Osteocyte (in vitro differentiated cells): ENCODE data around the gene CLDN11. TPM values are rescaled to one million over a fixed set of nuclear protein-coding genes. Genes with fewer than 3 reads are reported as not detected.

Experiments
- DNase-seq: peaks from one replicate; pipeline ENCODE4 v3.0.0; 2021; ENCODE audit warnings: mixed read lengths; ENCODE audit not compliant: unreplicated experiment; ENCODE audit errors: extremely low spot score
- H3K27ac Mint-ChIP-seq: one replicate; pipeline ENCODE4 v1.8.0; 2021; ENCODE audit warnings: mild to moderate bottlenecking, mixed read lengths; ENCODE audit not compliant: unreplicated experiment
- H3K27me3 Mint-ChIP-seq: one replicate; pipeline ENCODE4 v1.8.0; 2021; ENCODE audit warnings: mixed read lengths; ENCODE audit not compliant: unreplicated experiment
- H3K36me3 Mint-ChIP-seq: one replicate; pipeline ENCODE4 v1.8.0; 2021; ENCODE audit warnings: mixed read lengths; ENCODE audit not compliant: unreplicated experiment
- H3K4me1 Mint-ChIP-seq: one replicate; pipeline ENCODE4 v1.8.0; 2021; ENCODE audit warnings: mixed read lengths; ENCODE audit not compliant: unreplicated experiment
- H3K4me3 Mint-ChIP-seq: one replicate; pipeline ENCODE4 v1.8.0; 2021; ENCODE audit warnings: mild to moderate bottlenecking, moderate library complexity, mixed read lengths; ENCODE audit not compliant: unreplicated experiment
- H3K9me3 Mint-ChIP-seq: one replicate; pipeline ENCODE4 v1.8.0; 2021; ENCODE audit warnings: mixed read lengths; ENCODE audit not compliant: unreplicated experiment
- total RNA-seq: library from RNA; stranded (reverse); gene quantifications from 2 replicates; pipeline ENCODE4 v1.2.1, GENCODE V29; 2021
- TF ChIP-seq, protein P1 (sequence below): fragments of 200-600 bp; sonication (generic); IDR thresholded peaks from 2 replicates; pipeline ENCODE4 v1.5.0; 2021; ENCODE audit warnings: antibody characterized with exemption, mild to moderate bottlenecking, moderate library complexity

Gene CLDN11
- total RNA-seq, 1 donor from 2014 or later = 13.8 TPM

DNA sequence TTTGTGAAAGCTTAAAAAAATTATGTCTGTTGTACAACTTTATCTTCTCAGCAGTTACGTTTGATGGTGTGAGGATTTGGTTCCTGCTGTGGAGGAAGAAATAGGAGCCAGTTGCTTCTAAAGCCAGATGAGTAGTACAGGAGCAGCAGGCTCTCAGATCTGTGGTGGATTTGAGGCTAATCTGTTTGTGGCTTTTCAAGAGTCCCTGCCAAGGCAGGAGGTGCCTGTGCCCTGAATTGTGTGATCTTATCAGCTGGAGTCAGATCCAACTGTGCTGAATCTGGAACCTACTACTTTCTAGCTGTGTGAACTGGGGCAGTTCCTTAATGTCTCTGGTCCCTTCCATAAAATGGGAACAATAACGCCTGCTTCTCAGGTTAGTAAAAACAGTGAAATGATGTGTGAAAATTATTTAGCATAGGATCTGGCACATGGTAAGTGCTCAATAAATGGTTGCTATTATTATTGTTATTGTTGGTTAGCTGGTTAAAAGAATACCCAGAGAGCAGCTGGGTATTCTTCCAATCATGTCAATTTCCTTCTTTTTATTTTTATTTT lies 7.7 kb downstream of the CLDN11 start:
- Mint-ChIP-seq H3K27ac (no peak overlapping the region), H3K36me3 (peaks cover 12% of the 10 kb centered on the region), H3K4me1 (peaks cover 19% of the 10 kb centered on the region), H3K9me3 (no peaks in the 10 kb centered on the region), H3K4me3 (no peak overlapping the region), H3K27me3 (peaks cover 2% of the 10 kb centered on the region)
- TF ChIP-seq, protein P1, sequence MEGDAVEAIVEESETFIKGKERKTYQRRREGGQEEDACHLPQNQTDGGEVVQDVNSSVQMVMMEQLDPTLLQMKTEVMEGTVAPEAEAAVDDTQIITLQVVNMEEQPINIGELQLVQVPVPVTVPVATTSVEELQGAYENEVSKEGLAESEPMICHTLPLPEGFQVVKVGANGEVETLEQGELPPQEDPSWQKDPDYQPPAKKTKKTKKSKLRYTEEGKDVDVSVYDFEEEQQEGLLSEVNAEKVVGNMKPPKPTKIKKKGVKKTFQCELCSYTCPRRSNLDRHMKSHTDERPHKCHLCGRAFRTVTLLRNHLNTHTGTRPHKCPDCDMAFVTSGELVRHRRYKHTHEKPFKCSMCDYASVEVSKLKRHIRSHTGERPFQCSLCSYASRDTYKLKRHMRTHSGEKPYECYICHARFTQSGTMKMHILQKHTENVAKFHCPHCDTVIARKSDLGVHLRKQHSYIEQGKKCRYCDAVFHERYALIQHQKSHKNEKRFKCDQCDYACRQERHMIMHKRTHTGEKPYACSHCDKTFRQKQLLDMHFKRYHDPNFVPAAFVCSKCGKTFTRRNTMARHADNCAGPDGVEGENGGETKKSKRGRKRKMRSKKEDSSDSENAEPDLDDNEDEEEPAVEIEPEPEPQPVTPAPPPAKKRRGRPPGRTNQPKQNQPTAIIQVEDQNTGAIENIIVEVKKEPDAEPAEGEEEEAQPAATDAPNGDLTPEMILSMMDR = no peak
- no peak for DNase-seq

DNA sequence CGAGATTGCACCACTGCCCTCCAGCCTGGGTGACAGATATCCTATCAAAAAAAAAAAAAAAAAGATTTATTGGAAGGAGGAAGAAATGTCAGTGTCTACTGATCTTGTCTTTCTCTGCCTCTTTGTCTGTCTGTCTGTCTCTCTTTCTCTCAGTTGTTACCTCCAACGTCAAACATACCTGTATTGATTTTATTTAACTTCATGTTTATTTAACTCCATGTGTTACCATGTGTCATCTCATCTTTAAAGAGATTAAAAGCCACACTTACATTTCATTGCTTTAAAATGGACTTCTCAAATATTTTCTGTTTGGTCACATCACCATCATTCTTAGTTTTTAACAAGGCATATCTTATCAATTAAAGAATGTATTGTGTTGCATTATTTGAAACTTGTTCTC lies 9.4 kb downstream of the CLDN11 start:
- Mint-ChIP-seq H3K36me3 (peaks cover 12% of the 10 kb centered on the region), H3K4me1 (peaks cover 15% of the 10 kb centered on the region), H3K4me3 (no peak overlapping the region), H3K27ac (no peak overlapping the region), H3K9me3 (no peaks in the 10 kb centered on the region), H3K27me3 (peaks cover 2% of the 10 kb centered on the region)
- TF ChIP-seq, protein P1 = no peak
- no peak for DNase-seq

DNA sequence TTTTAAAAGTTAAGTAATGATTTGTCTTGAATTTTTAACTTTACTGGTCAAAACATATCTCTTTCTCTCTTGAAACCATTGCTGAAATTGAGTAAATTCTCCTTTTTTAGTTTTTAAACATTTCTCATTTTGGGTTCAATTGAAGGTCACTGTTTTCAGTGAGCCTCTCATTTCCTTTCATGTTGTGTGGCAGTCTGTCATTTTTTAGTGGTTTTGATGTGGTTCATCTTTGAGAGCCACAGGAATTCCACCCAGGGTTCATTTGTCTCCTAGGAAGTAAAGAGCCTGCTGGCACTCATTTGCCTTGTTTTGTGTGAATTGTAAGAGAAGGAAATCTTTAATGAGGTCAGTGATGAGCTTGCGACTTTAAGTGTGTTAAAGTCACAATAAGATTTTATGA lies 10.4 kb downstream of the CLDN11 start:
- TF ChIP-seq, protein P1 = no peak
- Mint-ChIP-seq H3K4me1 (peaks cover 15% of the 10 kb centered on the region), H3K36me3 (peaks cover 13% of the 10 kb centered on the region), H3K9me3 (no peaks in the 10 kb centered on the region), H3K27ac (no peak overlapping the region), H3K27me3 (peaks cover 2% of the 10 kb centered on the region), H3K4me3 (no peak overlapping the region)
- DNase-seq = no peak

DNA sequence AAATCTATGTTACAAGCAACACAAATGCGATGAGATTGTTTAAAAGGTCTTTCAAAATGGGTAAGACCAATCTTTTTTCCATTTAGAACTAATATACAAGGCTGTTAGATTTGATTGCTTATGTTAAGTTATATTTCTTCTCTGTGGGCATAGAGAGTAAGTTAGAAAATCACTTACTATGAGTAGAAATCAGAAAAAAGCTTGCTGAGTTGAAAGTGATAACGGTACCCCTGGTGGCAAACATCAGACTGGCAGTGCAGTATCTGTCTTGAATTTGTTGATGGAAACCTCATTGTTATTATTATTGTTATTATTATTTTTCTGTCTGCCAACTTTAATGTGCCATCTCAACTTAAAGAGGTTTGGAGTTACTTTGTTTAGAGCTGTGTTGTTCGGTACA lies 12.4 kb downstream of the CLDN11 start:
- H3K9me3 Mint-ChIP-seq = no peaks in the 10 kb centered on the region
- no peak for DNase-seq
- H3K36me3 Mint-ChIP-seq = peaks cover 6% of the 10 kb centered on the region
- peaks cover 2% of the 10 kb centered on the region for H3K27me3 Mint-ChIP-seq
- H3K27ac Mint-ChIP-seq = no peak overlapping the region
- no peak overlapping the region for H3K4me3 Mint-ChIP-seq
- TF ChIP-seq, protein P1 = no peak
- peaks cover 14% of the 10 kb centered on the region for H3K4me1 Mint-ChIP-seq

DNA sequence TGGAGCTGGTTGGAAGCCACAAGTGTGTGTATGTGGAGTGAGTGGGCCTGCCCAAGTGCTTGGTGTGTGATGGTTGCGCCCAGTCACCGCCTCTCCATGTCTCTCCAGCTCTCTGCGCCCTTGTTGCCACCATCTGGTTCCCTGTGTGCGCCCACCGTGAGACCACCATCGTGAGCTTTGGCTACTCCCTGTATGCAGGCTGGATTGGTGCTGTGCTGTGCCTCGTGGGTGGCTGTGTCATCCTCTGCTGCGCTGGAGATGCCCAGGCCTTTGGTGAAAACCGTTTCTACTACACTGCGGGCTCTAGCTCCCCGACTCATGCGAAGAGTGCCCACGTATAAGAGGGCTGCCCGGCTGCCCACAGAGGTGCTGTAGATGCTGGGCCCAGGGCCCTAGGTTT lies 13.7 kb downstream of the CLDN11 start:
- Mint-ChIP-seq H3K4me1 (peaks cover 13% of the 10 kb centered on the region), H3K4me3 (no peak overlapping the region), H3K9me3 (no peaks in the 10 kb centered on the region), H3K27ac (no peak overlapping the region), H3K36me3 (peaks cover 6% of the 10 kb centered on the region), H3K27me3 (peaks cover 2% of the 10 kb centered on the region)
- DNase-seq = no peak
- TF ChIP-seq, protein P1 = no peak
